ENCODE data around the gene CYSRT1.

The CYSRT1 gene

GRCh38 chr9:137273095-137273490 lies 48.1 kb downstream of the CYSRT1 start:
- DNase-seq: no peak

- peak; percentile 53 for DNase-seq
These were observed 48.8 kb downstream of the CYSRT1 start for GRCh38 chr9:137273611-137274320.

GRCh38 chr9:137275203-137275587 lies 50.2 kb downstream of the CYSRT1 start:
- no peak for DNase-seq
